Heart left ventricle (tissue), 13 donors: Measurements from ENCODE around the gene HHAT.

Experiments used
- CTCF ChIP-seq, 12 donors: fragments of 200-600 bp; sonication (generic) in 4 of 12; IDR thresholded peaks; one replicate each; pipeline versions ENCODE4 v1.5.0 to v1.8.0; 2018 to 2022; ENCODE audit warnings: antibody characterized with exemption in 12 of 12, mild to moderate bottlenecking in 5 of 12
- POLR2A ChIP-seq, 2 donors: fragments of 450-650 bp; IDR thresholded peaks; one replicate each; pipeline ENCODE4 v1.6.1; 2017; ENCODE audit warnings: antibody characterized with exemption in 2 of 2, mild to moderate bottlenecking in 2 of 2, moderate library complexity in 2 of 2
- donor health status: ischemic (EF 13 %, LVEDD 7.1; RV severe dilation, severe dysfunction).
- donor health status: DM: no; HTN: yes; CAD: no.
- donor health status: DM: no; HTN: no; CAD: no.
- donor health status: ischemic (EF 25% LVEDD 6.9; RV normal size, moderate dysfunction).
- donor health status: ischemic (EF 25% LVEDD 5.7; RV mildly dilated, moderate dysfunction).
- donor health status: ischemic (EF 35%, LVEDD 5.7; RV mildly dilated, moderate dysfunction).
- donor health status: nonischemic (EF 11% LVEDD 7.7; RV severe dilation, severe dysfunction).
- donor health status: DM: yes; HTN: yes; CAD: no.
- donor health status: PGD.
- donor health status: ischemic (EF 29% LVEDD 5.4; RV normal size, mild dysfunction).
- donor health status: nonischemic (EF 23%, LVEDD 6.1; RV moderate dilation, normal function).

- TF ChIP-seq CTCF (IDR thresholded peaks at IDR 0.05) = no peak
- TF ChIP-seq POLR2A (IDR thresholded peaks at IDR 0.05) = no peak
Measured at GRCh38 chr1:210441028-210441427, 112.3 kb downstream of the HHAT start.
